HepG2 (cell line): ENCODE data around the gene FUT6. TPM values are rescaled to one million over a fixed set of nuclear protein-coding genes. Genes with fewer than 3 reads are reported as not detected.

Experiments
- ATAC-seq: fragments of 200-7000 bp; cut with Tn5 transposase; 3 replicates; pipeline ENCODE4 v1.9.1; 2020; ENCODE audit warnings: mild to moderate bottlenecking, moderate library complexity
- BruUV-seq: library from RNA; stranded (reverse); fragments of 400-500 nt; replicated peaks from 2 replicates; lab custom pipeline; 2021; lab: Mats Ljungman, UMichigan
- CTCF ChIA-PET: fragments of 300-600 bp; formaldehyde crosslinking; extraction: SDS; loops from one replicate; lab custom pipeline; 2021; ENCODE audit warnings: low total read pairs, inconsistent platforms, low intra/inter-chr PET ratio; lab: Yijun Ruan, JAX
- POLR2A ChIA-PET: fragments of 350-600 bp; sonication (Branson Sonifier 250); formaldehyde crosslinking; loops from one replicate; lab custom pipeline; 2020; ENCODE audit warnings: antibody characterized with exemption, inconsistent platforms; lab: Yijun Ruan, JAX
- DNase-seq: peaks from one replicate; pipeline ENCODE4 v3.0.0-alpha.2; 2015; ENCODE audit warnings: low spot score
- FAIRE-seq: peaks from 3 replicates; lab custom pipeline; 2011; peaks lifted over from hg19 to GRCh38; lab: Jason Lieb, UNC
- H2AFZ ChIP-seq: one replicate; pipeline ENCODE4 v1.6.1; 2011; ENCODE audit warnings: low read length, inconsistent platforms
- H3K27ac ChIP-seq: fragments of 300-600 bp; 3 replicates; pipeline ENCODE4 v1.8.0; 2011; ENCODE audit warnings: mixed run types, mild to moderate bottlenecking, mixed read lengths, low read length, inconsistent platforms; ENCODE audit not compliant: insufficient read depth; ENCODE audit errors: extremely low read length
- H3K27me3 ChIP-seq, 2 experiments: fragments of 200-600 bp in 1 of 2; 2 replicates in 1 of 2; 3 replicates in 1 of 2; pipeline versions ENCODE4 v1.6.0 to v1.8.0; 2011; ENCODE audit warnings: low read length in 2 of 2, mild to moderate bottlenecking in 2 of 2, moderate library complexity in 2 of 2, inconsistent platforms in 1 of 2; ENCODE audit not compliant: insufficient read depth in 2 of 2, control insufficient read depth in 1 of 2
- H3K36me3 ChIP-seq, 2 experiments: fragments of 200-600 bp in 1 of 2; replicated peaks in 1 of 2; 2 replicates in 1 of 2; 3 replicates in 1 of 2; pipeline versions ENCODE4 v1.5.1 to v1.8.0; 2011; ENCODE audit warnings: low read length in 2 of 2, inconsistent platforms in 1 of 2; ENCODE audit not compliant: insufficient read depth in 2 of 2, control insufficient read depth in 1 of 2
- H3K4me1 ChIP-seq: 2 replicates; pipeline ENCODE4 v1.5.1; 2012; ENCODE audit warnings: low read length, inconsistent platforms; ENCODE audit not compliant: insufficient read depth
- H3K4me2 ChIP-seq: 2 replicates; pipeline ENCODE4 v1.6.0; 2011; ENCODE audit warnings: low read depth, low read length, inconsistent platforms
- H3K4me3 ChIP-seq, 3 experiments: fragments of 200-600 bp in 1 of 3; sonication (generic), shearing (Covaris generic) in 1 of 3; replicated peaks in 1 of 3; 2 replicates each; pipeline ENCODE4 v1.5.1; 2011 to 2016; ENCODE audit warnings: low read length in 3 of 3, inconsistent platforms in 2 of 3, low read depth in 2 of 3, mild to moderate bottlenecking in 2 of 3, control low read depth in 1 of 3, mixed read lengths in 1 of 3; ENCODE audit not compliant: insufficient read depth in 1 of 3
- H3K79me2 ChIP-seq: one replicate; pipeline ENCODE4 v1.6.1; 2011; ENCODE audit warnings: low read length, inconsistent platforms; ENCODE audit not compliant: insufficient read depth
- H3K9ac ChIP-seq: 2 replicates; pipeline ENCODE4 v1.6.0; 2011; ENCODE audit warnings: mild to moderate bottlenecking, low read depth, low read length, inconsistent platforms; ENCODE audit not compliant: insufficient read depth
- H3K9me3 ChIP-seq: 2 replicates; pipeline ENCODE4 v1.5.1; 2012; ENCODE audit warnings: mild to moderate bottlenecking, low read length
- H4K20me1 ChIP-seq: 2 replicates; pipeline ENCODE4 v1.6.0; 2011; ENCODE audit warnings: inconsistent platforms, mild to moderate bottlenecking, low read length, moderate library complexity; ENCODE audit not compliant: insufficient read depth
- AKAP8 ChIP-seq: sonication (generic); formaldehyde crosslinking; IDR thresholded peaks from 2 replicates; pipeline ENCODE4 v1.5.1; 2020; ENCODE audit warnings: mild to moderate bottlenecking, missing genetic modification reagents
- ARNTL ChIP-seq: sonication (generic); formaldehyde crosslinking; IDR thresholded peaks from 2 replicates; pipeline ENCODE4 v1.4.0; 2020; ENCODE audit warnings: mild to moderate bottlenecking, missing genetic modification reagents
- EED ChIP-seq: sonication (generic); formaldehyde crosslinking; IDR thresholded peaks from 2 replicates; pipeline ENCODE4 v1.5.0; 2020; ENCODE audit warnings: mild to moderate bottlenecking, missing genetic modification reagents
- HES4 ChIP-seq: sonication (generic); formaldehyde crosslinking; IDR thresholded peaks from 2 replicates; pipeline ENCODE4 v1.9.0; 2021; ENCODE audit warnings: mild to moderate bottlenecking, missing genetic modification reagents, borderline replicate concordance
- HOXA9 ChIP-seq: sonication (generic); formaldehyde crosslinking; IDR thresholded peaks from 2 replicates; pipeline ENCODE4 v1.8.1; 2022; ENCODE audit warnings: missing genetic modification reagents, mild to moderate bottlenecking, moderate library complexity, borderline replicate concordance
- ZBTB7A ChIP-seq: sonication (generic); formaldehyde crosslinking; IDR thresholded peaks from 2 replicates; pipeline ENCODE4 v1.8.0; 2022; ENCODE audit warnings: mild to moderate bottlenecking, missing genetic modification reagents
- ZEB1 ChIP-seq: IDR thresholded peaks from 2 replicates; pipeline ENCODE4 v1.6.1; 2012; ENCODE audit warnings: mild to moderate bottlenecking, low read depth, inconsistent platforms; ENCODE audit not compliant: insufficient replicate concordance
- ZFP36L2 ChIP-seq: sonication (generic); formaldehyde crosslinking; IDR thresholded peaks from 2 replicates; pipeline ENCODE4 v1.4.0; 2020; ENCODE audit warnings: missing genetic modification reagents
- ZNF101 ChIP-seq: sonication (generic); formaldehyde crosslinking; IDR thresholded peaks from 2 replicates; pipeline ENCODE4 v1.4.0; 2020; ENCODE audit warnings: mild to moderate bottlenecking, low read depth, missing genetic modification reagents, borderline replicate concordance
- ZNF343 ChIP-seq: sonication (generic); formaldehyde crosslinking; IDR thresholded peaks from 2 replicates; pipeline ENCODE4 v1.4.0; 2020; ENCODE audit warnings: mild to moderate bottlenecking, missing genetic modification reagents
- ZNF44 ChIP-seq: sonication (generic); formaldehyde crosslinking; IDR thresholded peaks from 2 replicates; pipeline ENCODE4 v1.5.1; 2020; ENCODE audit warnings: mild to moderate bottlenecking, missing genetic modification reagents
- ZNF484 ChIP-seq: sonication (generic); formaldehyde crosslinking; IDR thresholded peaks from 2 replicates; pipeline ENCODE4 v1.5.1; 2020; ENCODE audit warnings: mild to moderate bottlenecking, low read depth, missing genetic modification reagents, borderline replicate concordance
- ZNF563 ChIP-seq: sonication (generic); formaldehyde crosslinking; IDR thresholded peaks from 2 replicates; pipeline ENCODE4 v1.8.0; 2022; ENCODE audit warnings: mild to moderate bottlenecking, moderate library complexity, missing genetic modification reagents
- ZNF704 ChIP-seq: sonication (generic); formaldehyde crosslinking; IDR thresholded peaks from 2 replicates; pipeline ENCODE4 v1.8.1; 2023; ENCODE audit warnings: mild to moderate bottlenecking, inconsistent platforms, moderate library complexity, missing genetic modification reagents, borderline replicate concordance
- ZNF710 ChIP-seq: sonication (generic); formaldehyde crosslinking; IDR thresholded peaks from 2 replicates; pipeline ENCODE4 v1.5.0; 2020; ENCODE audit warnings: mild to moderate bottlenecking, missing genetic modification reagents, borderline replicate concordance
- whole genome bisulfite sequencing: methylation state at CpG from one replicate; pipeline ENCODE4 v1.1.6; 2017; ENCODE audit warnings: low lambda C conversion rate; 5-methylcytosine and 5-hydroxymethylcytosine counted together
- in situ Hi-C: cut with HindIII; loops from 2 replicates; pipeline ENCODE4 v1.10.0; 2017; ENCODE audit warnings: low pct_unique_long_range_greater_than_20kb; ENCODE audit not compliant: extremely low pct_ligation_motif_present
- intact Hi-C: fragments of 100-400 bp; cut with micrococcal nuclease; formaldehyde crosslinking; loops from one replicate; pipeline ENCODE4 v1.10.0; 2022; ENCODE audit not compliant: unreplicated experiment
- polyA plus RNA-seq, 8 experiments: library from polyadenylated mRNA; depleted of rRNA in 3 of 8; stranded (reverse) in 7 of 8; unstranded in 1 of 8; fragments of >200 nt; fragmentation: Illumina TruSeq in 4 of 8; extraction: Trizol in 4 of 8; gene quantifications; 2 replicates each; pipeline versions ENCODE4 v1.2.1 to v1.2.3, GENCODE V29; 2011 to 2016; ENCODE audit warnings: low read depth in 4 of 8, missing spikeins in 1 of 8, mixed read lengths in 1 of 8; ENCODE audit not compliant: insufficient read depth in 1 of 8
- total RNA-seq, 5 experiments: library from RNA; depleted of rRNA; stranded (reverse); fragments of >200 nt; fragmentation: Illumina TruSeq; extraction: Trizol; gene quantifications; 2 replicates each; pipeline ENCODE4 v1.2.3, GENCODE V29; 2016; ENCODE audit warnings: low read depth in 1 of 5

Gene FUT6
- total and polyA plus RNA-seq, 2 of the 13 experiments (the other 11 are each of a cell fraction or from before 2014, with no cell fraction given), result 8.2 to 27.7 TPM

- TF ChIP-seq ZNF710 (CRISPR knock-in tag), result no peak
- peak; percentile 8 for TF ChIP-seq ZEB1
- no peak for TF ChIP-seq ZNF343 (CRISPR knock-in tag)
- no peak for TF ChIP-seq ZNF101 (CRISPR knock-in tag)
- 0 out of 2 replicates have a peak, but pooled peaks have one; percentile 9 for TF ChIP-seq HES4 (CRISPR knock-in tag)
- no peak for TF ChIP-seq AKAP8 (CRISPR knock-in tag)
These were observed 10.6 kb downstream of the FUT6 start (continued) for GRCh38 chr19:5828661-5829566.

GRCh38 chr19:5827891-5828660, 11.4 kb downstream of the FUT6 start:
- intact Hi-C loops (loop anchor here (5.0 kb wide), 1 partner anchor 44 kb away; the partner anchor contains the start of gene FUT5), in situ Hi-C loops (no loop called here)
- WGBS, result 3% methylated on average over 37 of the region's 91 CpGs
- DNase-seq, result peak; percentile 89
- peaks cover 12% of the 10 kb centered on the region for H3K79me2 ChIP-seq
- ChIA-PET POLR2A (interaction anchor here (0.5 to 4.2 kb wide), 35 partner anchors 10 to 205 kb away, joined by 3 to 96 read pairs (median 8); partner anchors contain the start of genes CATSPERD, DUS3L, FUT5 and FUT6), CTCF (interaction anchor here (2.5 kb wide), 1 partner anchor 23 kb away, joined by 19 read pairs; the partner anchor contains the start of gene NRTN)
- peaks cover 0 to 5% of the 10 kb centered on the region in 2 experiments; a peak in 1 of 5 replicates for H3K36me3 ChIP-seq
- H3K9ac ChIP-seq, result peak overlapping the region; percentile 97
- peak; percentile 44 for FAIRE-seq
- H3K27me3 ChIP-seq, result no peaks in the 10 kb centered on the region; a peak in 1 of 5 replicates
- peak overlapping the region; percentile 89 for H3K27ac ChIP-seq
- H3K4me2 ChIP-seq, result peak overlapping the region; percentile 100
- H2AFZ ChIP-seq, result no peak overlapping the region
- ATAC-seq, result peak; percentile 68
- H3K4me3 ChIP-seq, result peak overlapping the region; percentile 73 to 90 (median 83)
- H3K4me1 ChIP-seq, result peaks cover 55% of the 10 kb centered on the region
- no TSS peak for BruUV-seq
- no peaks in the 10 kb centered on the region for H3K9me3 ChIP-seq
- H4K20me1 ChIP-seq, result no peaks in the 10 kb centered on the region
- TF ChIP-seq ZFP36L2 (CRISPR knock-in tag), result no peak
- peak; percentile 90; the same call in 1 of the 2 replicates for TF ChIP-seq ZNF44
- TF ChIP-seq EED, result no peak; the same call in 1 of the 2 replicates
- TF ChIP-seq ZBTB7A, result peak; percentile 55; the same call in 1 of the 2 replicates
- peak; percentile 94 for TF ChIP-seq HOXA9 (CRISPR knock-in tag)
- peak; percentile 67; the same call in 1 of the 2 replicates for TF ChIP-seq ARNTL (CRISPR knock-in tag)
- TF ChIP-seq ZNF484 (CRISPR knock-in tag), result no peak
- TF ChIP-seq ZNF563, result peak; percentile 92; the same call in 1 of the 2 replicates
- no peak; the same call in 1 of the 2 replicates for TF ChIP-seq ZNF704
